Epithelial cell of proximal tubule (primary cell): ENCODE data around the gene RERE. TPM values are rescaled to one million over a fixed set of nuclear protein-coding genes. Genes with fewer than 3 reads are reported as not detected.

ENCODE experiments used
- DNase-seq: peaks from one replicate; pipeline ENCODE4 v3.0.0-alpha.2; 2011; ENCODE audit warnings: low read depth
- H3K4me3 ChIP-seq: 2 replicates; pipeline ENCODE4 v1.5.1; 2011; ENCODE audit warnings: low read depth, mild to moderate bottlenecking, low read length
- total RNA-seq: library from RNA; depleted of rRNA; stranded (reverse); fragments of >200 nt; gene quantifications from 2 replicates; pipeline ENCODE4 v1.2.3, GENCODE V29; 2015
- TF ChIP-seq, protein P1 (sequence below): conservative IDR thresholded peaks from 2 replicates; pipeline ENCODE4 v1.5.1; 2012; ENCODE audit warnings: low read depth, mild to moderate bottlenecking, low read length

The RERE gene
- total RNA-seq, 1 donor from 2014 or later: 18.0 TPM

GRCh38 chr1:8540261-8540941 is 277.0 kb downstream of the RERE start:
- no peak overlapping the region for H3K4me3 ChIP-seq
- TF ChIP-seq, protein P1, sequence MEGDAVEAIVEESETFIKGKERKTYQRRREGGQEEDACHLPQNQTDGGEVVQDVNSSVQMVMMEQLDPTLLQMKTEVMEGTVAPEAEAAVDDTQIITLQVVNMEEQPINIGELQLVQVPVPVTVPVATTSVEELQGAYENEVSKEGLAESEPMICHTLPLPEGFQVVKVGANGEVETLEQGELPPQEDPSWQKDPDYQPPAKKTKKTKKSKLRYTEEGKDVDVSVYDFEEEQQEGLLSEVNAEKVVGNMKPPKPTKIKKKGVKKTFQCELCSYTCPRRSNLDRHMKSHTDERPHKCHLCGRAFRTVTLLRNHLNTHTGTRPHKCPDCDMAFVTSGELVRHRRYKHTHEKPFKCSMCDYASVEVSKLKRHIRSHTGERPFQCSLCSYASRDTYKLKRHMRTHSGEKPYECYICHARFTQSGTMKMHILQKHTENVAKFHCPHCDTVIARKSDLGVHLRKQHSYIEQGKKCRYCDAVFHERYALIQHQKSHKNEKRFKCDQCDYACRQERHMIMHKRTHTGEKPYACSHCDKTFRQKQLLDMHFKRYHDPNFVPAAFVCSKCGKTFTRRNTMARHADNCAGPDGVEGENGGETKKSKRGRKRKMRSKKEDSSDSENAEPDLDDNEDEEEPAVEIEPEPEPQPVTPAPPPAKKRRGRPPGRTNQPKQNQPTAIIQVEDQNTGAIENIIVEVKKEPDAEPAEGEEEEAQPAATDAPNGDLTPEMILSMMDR: no peak
- no peak for DNase-seq

DNA sequence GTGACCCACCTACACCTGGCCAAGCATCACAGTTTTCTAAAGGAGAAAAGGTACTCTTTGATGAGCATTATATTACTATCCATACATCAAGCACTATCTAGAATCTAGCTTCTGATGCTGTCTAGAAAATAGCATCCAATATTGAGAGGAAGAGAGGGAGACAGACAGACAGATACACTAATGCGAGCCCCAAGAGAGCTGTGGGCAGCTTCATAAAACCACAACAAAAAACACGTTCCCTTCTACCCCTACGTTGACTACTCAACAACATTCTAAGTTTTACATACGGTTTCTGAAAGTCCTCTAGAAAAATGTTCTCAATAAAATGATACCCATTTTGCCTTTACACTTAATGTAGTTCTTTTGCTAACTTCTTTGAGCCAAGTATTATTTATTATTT is 277.8 kb downstream of the RERE start:
- TF ChIP-seq, protein P1: no peak
- no peak overlapping the region for H3K4me3 ChIP-seq
- DNase-seq: no peak

DNA sequence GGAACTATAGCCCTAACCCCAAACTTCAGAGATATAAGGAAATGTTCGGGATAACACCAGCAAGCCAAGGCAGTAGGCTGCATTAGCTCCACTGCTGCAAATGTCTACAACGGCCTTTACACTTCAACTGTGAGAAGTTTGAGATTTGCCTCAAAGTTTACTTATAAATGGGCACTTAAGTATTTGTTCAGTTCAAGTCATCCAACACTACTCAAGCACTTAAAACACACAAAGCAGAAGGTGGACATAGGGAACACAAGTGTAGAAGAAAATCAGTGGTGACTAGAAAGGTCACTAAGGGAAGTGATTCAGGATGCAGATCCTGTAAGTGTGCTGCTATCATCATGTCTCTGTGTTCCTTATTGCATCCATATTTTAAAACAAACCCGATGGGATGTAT is 278.9 kb downstream of the RERE start:
- TF ChIP-seq, protein P1: no peak
- no peak overlapping the region for H3K4me3 ChIP-seq
- DNase-seq: no peak

GRCh38 chr1:8537991-8538390 is 279.4 kb downstream of the RERE start:
- H3K4me3 ChIP-seq: no peak overlapping the region
- TF ChIP-seq, protein P1: no peak
- no peak for DNase-seq

DNA sequence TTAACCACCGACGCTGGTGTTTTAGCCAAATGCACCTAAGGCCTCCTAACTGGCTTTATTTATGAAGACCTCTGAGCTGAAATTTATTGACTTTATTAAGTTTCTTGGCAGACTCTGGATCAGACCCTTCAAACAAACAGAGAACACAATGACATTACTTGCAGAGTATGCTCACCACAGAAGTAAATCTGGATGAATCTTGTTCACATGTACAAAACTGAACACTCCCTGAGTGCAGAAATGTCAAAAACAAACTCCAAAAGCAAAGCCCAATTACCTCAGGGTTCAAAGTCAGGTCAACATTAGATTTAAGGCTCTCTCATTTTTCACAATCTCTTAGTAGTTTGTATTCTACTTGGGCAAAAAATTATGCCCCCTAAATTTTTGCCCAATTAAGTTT is 280.9 kb downstream of the RERE start:
- TF ChIP-seq, protein P1: no peak
- DNase-seq: no peak
- H3K4me3 ChIP-seq: no peak overlapping the region

- TF ChIP-seq, protein P1: no peak
- no peak overlapping the region for H3K4me3 ChIP-seq
- no peak for DNase-seq
Observed at GRCh38 chr1:8533907-8534306, 283.5 kb downstream of the RERE start.

- no peak overlapping the region for H3K4me3 ChIP-seq
- DNase-seq: no peak
- TF ChIP-seq, protein P1: no peak
Observed at GRCh38 chr1:8533124-8533523, 284.3 kb downstream of the RERE start.
